GM08714 (cell line): Measurements from ENCODE around the gene E2F2.

Source experiments
- H3K4me3 ChIP-seq: fragments of 200-500 bp; sonication (Bioruptor generic); 2 replicates; pipeline ENCODE4 v1.5.1; 2014; ENCODE audit warnings: mild to moderate bottlenecking, low read length, inconsistent platforms
- ZNF274 ChIP-seq: IDR thresholded peaks from 2 replicates; pipeline ENCODE4 v1.6.1; 2012; ENCODE audit warnings: mild to moderate bottlenecking, low read depth, low read length

Gene E2F2

DNA sequence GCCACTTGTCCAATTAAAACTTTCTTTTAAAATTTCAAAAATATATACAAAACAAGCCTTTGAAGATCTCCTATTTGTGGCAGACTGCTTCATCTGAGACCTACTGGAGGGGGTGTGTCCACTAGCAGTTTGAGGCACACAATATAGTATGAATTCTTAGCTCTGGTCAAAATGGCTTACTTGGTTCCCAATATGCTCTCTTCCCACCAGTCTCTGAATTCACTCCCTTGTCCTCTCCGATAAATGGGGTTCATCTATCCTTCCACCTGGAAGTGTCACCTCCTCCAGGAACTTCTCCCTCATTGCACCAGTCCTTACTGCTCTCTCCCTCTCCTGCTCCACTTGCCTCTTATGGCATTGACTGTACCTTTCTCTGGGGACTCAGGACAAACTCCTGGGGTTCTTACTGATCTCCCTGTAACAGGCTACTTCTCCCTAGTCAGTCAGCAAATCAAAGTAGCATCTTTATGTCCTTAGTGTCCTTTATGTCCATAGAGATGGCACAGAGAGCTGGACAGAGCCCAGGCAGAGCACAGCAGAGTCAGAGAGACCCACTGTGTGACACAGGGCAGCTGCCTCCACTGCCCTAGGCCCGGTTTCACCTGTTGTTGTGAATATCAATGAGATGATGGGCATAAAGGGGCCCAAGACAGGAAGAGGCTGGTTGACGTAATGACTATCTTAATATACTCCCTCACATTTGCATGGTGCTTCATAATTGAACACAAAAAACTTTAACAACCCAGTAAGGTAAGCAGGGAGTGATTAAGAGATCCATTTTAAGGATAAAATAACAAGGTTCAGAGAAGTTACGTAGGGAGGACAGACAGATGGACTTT lies 50.6 kb downstream of the E2F2 start:
- H3K4me3 ChIP-seq: no peak overlapping the region
- no peak for TF ChIP-seq ZNF274

- H3K4me3 ChIP-seq: no peak overlapping the region
- no peak for TF ChIP-seq ZNF274
Measured at GRCh38 chr1:23479666-23479941, 51.4 kb downstream of the E2F2 start.

- no peak overlapping the region for H3K4me3 ChIP-seq
- TF ChIP-seq ZNF274: no peak
Measured at GRCh38 chr1:23478896-23479665, 52.0 kb downstream of the E2F2 start.

DNA sequence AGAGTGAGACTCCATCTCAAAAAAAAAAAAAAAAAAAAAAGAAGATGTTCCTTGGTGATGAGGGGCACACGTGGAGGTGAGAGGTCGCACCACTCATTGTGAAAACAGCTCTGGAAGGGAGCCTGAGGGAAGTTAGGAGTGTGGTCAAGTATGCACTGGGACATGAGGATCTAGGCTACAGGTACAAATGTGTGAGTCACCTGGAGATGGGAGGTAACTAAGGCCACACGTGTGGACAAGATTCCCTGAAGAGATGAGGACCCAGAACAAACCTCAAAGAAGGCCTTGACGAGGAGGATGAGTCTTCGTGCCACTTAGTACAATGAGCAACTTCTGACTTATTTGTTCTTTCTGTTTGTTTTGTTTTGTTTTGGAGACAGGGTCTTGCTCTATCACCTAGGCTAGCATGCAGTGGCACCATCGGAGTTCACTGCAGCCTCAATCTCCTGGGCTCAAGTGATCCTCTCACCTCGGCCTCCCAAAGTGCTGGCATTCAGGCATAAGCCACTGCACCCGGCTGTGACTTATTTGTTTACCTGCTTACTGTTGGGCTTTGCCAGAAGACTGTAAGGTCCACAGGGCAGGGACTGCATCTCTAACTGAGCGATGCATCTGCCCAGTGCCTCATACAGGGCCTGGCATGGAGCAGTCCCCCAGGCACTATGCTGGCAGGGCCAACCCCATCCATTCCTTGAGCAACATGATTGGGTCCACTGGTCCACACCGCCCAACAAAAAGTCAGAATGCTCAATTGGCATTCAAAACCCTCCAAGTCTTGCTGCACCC lies 53.5 kb downstream of the E2F2 start:
- no peak for TF ChIP-seq ZNF274
- H3K4me3 ChIP-seq: no peak overlapping the region

- no peak for TF ChIP-seq ZNF274
- no peak overlapping the region for H3K4me3 ChIP-seq
Measured at GRCh38 chr1:23475641-23476040, 55.4 kb downstream of the E2F2 start.

DNA sequence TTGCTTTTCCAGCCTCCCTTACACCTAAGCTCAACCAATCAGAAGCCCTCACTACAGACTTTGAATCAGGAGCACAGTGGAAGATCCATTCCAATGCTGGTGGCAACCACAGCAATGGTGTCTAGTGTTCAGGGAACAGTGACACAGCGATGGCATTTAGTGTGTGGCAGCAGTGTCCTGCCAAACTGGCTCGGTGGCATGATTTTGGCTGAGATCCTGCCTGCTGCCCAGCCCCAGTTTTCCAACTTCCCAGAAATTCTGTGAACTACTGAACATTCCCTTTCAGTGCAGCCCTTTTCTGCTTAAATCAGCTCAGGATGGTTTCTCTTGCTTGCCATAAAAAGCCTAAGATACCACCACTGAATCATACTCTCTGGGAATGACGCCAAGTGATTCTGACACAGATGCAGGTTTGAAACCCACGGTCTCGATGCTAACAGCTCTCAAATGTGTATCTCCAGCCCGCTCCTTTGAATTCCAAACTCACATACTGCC lies 55.9 kb downstream of the E2F2 start:
- TF ChIP-seq ZNF274: no peak
- H3K4me3 ChIP-seq: no peak overlapping the region

- no peak for TF ChIP-seq ZNF274
- no peak overlapping the region for H3K4me3 ChIP-seq
Measured at GRCh38 chr1:23473037-23473800, 57.8 kb downstream of the E2F2 start.

GRCh38 chr1:23472351-23473036 lies 58.5 kb downstream of the E2F2 start:
- no peak for TF ChIP-seq ZNF274
- no peak overlapping the region for H3K4me3 ChIP-seq

- H3K4me3 ChIP-seq: no peak overlapping the region
- TF ChIP-seq ZNF274: no peak
Measured at GRCh38 chr1:23471473-23472075, 59.5 kb downstream of the E2F2 start.

- TF ChIP-seq ZNF274: no peak
- no peak overlapping the region for H3K4me3 ChIP-seq
Measured at GRCh38 chr1:23470282-23471070, 60.6 kb downstream of the E2F2 start.

- H3K4me3 ChIP-seq: no peak overlapping the region
Measured at GRCh38 chr1:23469372-23469982, 61.6 kb downstream of the E2F2 start.

More at GRCh38 chr1:23469372-23469982, 61.6 kb downstream of the E2F2 start:
- TF ChIP-seq ZNF274: no peak
